Mucosa of rectum (tissue), 2 donors: ENCODE measurements around the gene ABCA7.
A peak's percentile ranks its signal among the peaks of the same experiment; 100 is the strongest.

Source experiments
- H3K27ac ChIP-seq, 2 donors: one replicate each; pipeline ENCODE4 v1.7.0; 2013; ENCODE audit warnings: inconsistent platforms in 2 of 2, low read depth in 2 of 2, low read length in 2 of 2
- H3K27me3 ChIP-seq, 2 donors: one replicate each; pipeline ENCODE4 v1.7.0; 2013; ENCODE audit warnings: low read length in 2 of 2; ENCODE audit not compliant: control insufficient read depth in 2 of 2, insufficient read depth in 2 of 2
- H3K36me3 ChIP-seq, 2 donors: one replicate each; pipeline ENCODE4 v1.7.0; 2013; ENCODE audit warnings: low read length in 2 of 2; ENCODE audit not compliant: control insufficient read depth in 2 of 2, insufficient read depth in 2 of 2
- H3K4me1 ChIP-seq, 2 donors: one replicate each; pipeline ENCODE4 v1.7.0; 2013; ENCODE audit warnings: low read length in 2 of 2, mild to moderate bottlenecking in 1 of 2; ENCODE audit not compliant: control insufficient read depth in 2 of 2, insufficient read depth in 2 of 2
- H3K4me3 ChIP-seq, 2 donors: one replicate each; pipeline ENCODE4 v1.7.0; 2013; ENCODE audit warnings: low read length in 2 of 2
- H3K9ac ChIP-seq, 2 donors: one replicate each; pipeline ENCODE4 v1.7.0; 2013; ENCODE audit warnings: low read length in 2 of 2, low read depth in 1 of 2, mild to moderate bottlenecking in 1 of 2
- H3K9me3 ChIP-seq, 2 donors: one replicate each; pipeline ENCODE4 v1.7.0; 2013; ENCODE audit warnings: low read length in 2 of 2; ENCODE audit not compliant: control insufficient read depth in 2 of 2
- donor health status: healthy.
- donor health status: Normal muscosa, but diverticular disease.

ABCA7 gene

DNA sequence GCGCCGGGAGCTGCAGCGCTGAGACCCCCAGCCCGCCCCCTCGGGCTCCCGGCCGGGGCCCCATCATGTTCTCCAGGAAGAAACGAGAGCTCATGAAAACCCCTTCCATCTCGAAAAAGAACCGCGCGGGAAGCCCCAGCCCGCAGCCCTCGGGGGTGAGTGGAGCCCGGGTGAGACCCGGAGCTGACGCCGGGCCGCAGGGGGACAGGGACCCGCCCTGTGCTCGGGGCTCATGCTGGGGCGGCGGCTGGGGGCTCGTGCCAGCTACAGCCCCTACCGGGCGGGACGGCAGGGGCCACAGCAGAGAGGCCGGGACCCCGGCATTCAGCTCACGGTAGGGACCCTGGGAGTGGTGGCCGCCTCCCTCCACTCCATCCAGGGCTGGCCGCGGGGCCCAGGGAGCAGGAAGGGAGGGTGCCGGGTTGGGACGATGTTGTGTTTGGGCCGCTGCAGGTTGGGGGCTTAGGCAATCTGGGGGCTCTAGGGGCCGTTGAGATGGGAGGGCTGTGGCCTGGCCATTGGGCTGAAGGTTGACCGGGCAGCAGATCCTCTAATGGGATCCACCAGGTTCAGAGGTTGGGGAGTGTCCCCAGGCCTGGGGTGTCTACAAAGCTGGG lies 27.5 kb downstream of the ABCA7 start:
- Histone ChIP-seq H3K9ac (peak overlapping the region; percentile 47 to 55), H3K27me3 (peaks cover 5 to 38% of the 10 kb centered on the region in 2 donors), H3K9me3 (no peaks in the 10 kb centered on the region), H3K27ac (peak overlapping the region; percentile 38 to 80), H3K4me3 (peak overlapping the region; percentile 44 to 53), H3K36me3 (no peaks in the 10 kb centered on the region), H3K4me1 (peaks cover 30 to 39% of the 10 kb centered on the region in 2 donors)

DNA sequence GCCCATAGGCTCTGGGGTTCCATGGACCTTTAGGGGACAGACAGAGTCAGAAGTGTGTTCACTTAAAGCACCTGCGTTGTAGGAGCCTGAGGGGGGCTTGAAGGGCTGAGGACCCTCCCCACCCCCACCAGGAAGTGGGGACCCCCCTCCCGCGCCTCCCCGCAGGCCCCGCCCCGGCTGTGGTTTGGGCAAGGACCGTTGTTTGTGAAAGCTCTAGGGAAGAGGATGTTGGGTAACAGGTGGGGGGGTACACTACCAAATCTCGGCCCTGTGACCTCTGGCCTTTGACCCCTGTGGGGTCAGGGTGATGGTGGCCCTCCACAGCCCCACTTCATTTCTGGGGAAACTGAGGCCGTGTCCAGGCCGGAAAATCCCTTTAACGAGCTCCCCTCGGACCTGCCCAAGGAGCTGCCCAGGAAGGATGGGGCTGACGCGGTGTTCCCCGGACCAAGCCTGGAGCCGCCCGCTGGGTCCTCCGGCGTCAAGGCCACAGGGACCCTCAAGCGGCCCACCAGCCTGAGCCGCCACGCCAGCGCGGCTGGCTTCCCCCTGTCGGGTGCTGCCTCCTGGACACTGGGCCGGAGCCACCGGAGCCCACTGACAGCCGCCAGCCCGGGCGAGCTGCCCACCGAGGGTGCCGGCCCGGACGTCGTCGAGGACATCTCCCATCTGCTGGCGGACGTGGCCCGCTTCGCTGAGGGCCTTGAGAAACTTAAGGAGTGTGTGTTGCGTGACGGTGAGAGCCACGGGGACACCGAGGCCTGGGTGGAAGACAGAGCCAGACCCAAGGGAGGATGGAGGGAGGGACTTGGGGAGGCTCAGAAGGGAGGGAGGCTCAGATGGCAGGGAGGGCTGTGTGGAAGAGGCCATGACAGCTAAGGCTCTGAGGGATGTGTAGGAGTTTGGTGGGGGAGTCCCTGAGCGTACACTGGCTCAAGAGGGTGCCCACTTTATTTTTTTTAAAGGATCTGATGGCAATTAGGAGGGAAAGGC lies 28.4 kb downstream of the ABCA7 start:
- H3K4me3 ChIP-seq: peak overlapping the region; percentile 53 to 70
- H3K4me1 ChIP-seq: peaks cover 32 to 39% of the 10 kb centered on the region in 2 donors
- peak overlapping the region; percentile 37 to 47 for H3K9ac ChIP-seq
- H3K27ac ChIP-seq: peak overlapping the region; percentile 38 to 80
- H3K27me3 ChIP-seq: peaks cover 5 to 38% of the 10 kb centered on the region in 2 donors
- no peaks in the 10 kb centered on the region for H3K36me3 ChIP-seq
- H3K9me3 ChIP-seq: no peaks in the 10 kb centered on the region

DNA sequence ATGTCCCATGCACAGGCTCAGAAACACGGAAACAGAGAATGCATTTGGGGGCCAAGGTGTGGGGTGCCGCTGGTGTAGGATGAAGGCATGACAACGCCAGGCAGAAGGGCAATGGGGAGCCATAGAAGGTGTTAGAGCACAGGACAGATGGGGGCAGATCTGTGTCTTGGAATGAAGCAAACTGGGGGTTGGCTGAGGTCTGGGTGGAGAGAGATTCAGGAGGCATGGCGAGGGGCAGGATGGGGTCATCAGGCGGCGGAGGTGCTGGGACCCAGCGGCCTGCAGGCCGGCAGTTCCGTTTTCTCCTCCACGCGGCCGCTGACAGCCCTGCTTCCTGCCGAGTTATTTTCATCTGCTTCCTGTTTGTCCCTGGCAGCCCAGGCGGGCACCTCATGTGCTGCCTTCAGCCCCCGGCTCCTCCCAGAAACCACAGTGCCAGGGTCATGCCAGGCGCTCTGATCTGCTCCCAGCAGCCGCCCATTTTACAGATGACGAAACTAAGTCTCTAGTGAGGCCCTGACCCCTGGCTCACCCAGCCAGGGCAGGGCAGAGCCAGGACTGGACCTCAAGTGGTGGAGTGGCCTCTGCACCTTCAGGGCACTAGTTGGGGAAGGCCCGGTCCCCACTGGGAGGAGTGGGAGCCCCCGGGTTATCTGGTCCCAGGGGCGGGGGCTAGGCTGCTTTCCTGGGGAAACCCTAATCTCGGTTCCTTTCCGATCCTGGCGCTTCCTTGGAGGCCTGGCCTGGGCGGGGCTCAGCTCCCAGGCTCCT lies 29.3 kb downstream of the ABCA7 start:
- Histone ChIP-seq H3K4me1 (peaks cover 30 to 41% of the 10 kb centered on the region in 2 donors), H3K27ac (peak overlapping the region; percentile 38 to 80)

DNA sequence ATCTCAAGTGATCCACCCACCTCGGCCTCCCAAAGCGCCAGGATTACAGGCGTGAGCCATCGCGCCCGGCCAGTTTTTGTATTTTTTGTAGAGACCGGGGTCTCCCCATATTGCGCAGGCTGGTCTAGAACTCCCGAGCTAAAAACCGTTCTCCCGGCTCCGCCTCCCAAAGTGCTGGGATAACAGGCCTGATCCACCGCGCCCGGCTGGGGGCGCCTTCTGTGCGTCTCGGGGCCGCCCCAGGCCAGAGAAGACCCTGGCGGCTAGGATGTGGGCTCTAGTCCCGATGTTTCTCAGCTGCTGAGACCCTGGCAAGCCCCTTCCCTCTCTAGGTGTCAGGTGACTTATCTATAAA lies 30.6 kb downstream of the ABCA7 start:
- Histone ChIP-seq H3K36me3 (no peaks in the 10 kb centered on the region), H3K4me3 (no peak overlapping the region), H3K4me1 (peaks cover 25 to 38% of the 10 kb centered on the region in 2 donors), H3K9ac (no peak overlapping the region), H3K27me3 (peaks cover 5 to 41% of the 10 kb centered on the region in 2 donors), H3K27ac (no peak overlapping the region), H3K9me3 (no peaks in the 10 kb centered on the region)

More for the DNA sequence above, 29.3 kb downstream of the ABCA7 start:
- peaks cover 5 to 41% of the 10 kb centered on the region in 2 donors for H3K27me3 ChIP-seq
- H3K36me3 ChIP-seq: no peaks in the 10 kb centered on the region
- no peaks in the 10 kb centered on the region for H3K9me3 ChIP-seq
- H3K9ac ChIP-seq: peak overlapping the region; percentile 37 to 47
- peak overlapping the region; percentile 31 to 70 for H3K4me3 ChIP-seq

DNA sequence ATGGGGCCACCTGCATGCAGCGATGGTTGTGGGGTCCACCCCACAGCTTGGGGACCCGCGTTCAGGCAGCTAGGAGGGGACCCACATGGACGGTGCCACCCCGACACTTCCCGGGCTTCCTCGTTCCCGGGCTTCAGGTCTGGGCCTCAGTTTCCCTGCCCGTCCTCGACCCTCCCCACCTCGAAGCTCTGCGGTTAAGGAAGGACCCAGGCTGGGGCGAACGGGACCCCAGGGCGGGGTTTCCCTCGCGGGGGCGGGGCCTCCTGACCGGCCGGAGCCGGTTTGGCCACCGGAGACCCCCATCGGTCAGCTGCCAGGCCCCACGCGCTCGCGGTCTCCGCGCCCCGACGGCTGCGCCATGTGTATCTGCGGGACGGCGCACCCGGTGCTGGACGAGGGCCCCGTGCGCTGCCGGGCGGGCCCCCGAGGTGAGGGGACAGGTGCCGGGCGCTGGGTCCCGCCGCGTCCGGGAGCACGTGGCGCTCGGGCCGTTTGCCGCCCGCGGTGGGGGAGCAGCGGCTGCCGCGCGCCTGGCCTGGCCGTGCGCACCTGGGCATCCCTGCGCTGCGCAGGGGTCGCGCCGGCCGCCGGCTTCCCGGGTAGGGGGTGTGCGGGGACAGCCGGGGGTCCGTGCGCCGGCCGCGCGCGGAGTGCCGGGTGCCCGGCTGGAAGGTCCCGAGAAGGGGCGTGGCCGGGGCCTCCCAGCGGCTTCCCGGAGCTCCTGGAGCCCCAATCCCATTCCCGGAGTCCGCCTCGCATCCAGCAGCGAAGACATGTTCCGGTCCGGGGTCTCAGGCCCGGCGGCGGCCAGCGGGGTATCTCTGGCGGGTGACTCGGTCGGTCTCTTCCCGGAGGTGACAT lies 31.3 kb downstream of the ABCA7 start:
- Histone ChIP-seq H3K4me1 (peaks cover 25 to 38% of the 10 kb centered on the region in 2 donors), H3K27me3 (peaks cover 5 to 41% of the 10 kb centered on the region in 2 donors), H3K9ac (no peak overlapping the region), H3K4me3 (no peak overlapping the region), H3K27ac (no peak overlapping the region), H3K9me3 (no peaks in the 10 kb centered on the region), H3K36me3 (peaks cover 0 to 3% of the 10 kb centered on the region in 2 donors)

DNA sequence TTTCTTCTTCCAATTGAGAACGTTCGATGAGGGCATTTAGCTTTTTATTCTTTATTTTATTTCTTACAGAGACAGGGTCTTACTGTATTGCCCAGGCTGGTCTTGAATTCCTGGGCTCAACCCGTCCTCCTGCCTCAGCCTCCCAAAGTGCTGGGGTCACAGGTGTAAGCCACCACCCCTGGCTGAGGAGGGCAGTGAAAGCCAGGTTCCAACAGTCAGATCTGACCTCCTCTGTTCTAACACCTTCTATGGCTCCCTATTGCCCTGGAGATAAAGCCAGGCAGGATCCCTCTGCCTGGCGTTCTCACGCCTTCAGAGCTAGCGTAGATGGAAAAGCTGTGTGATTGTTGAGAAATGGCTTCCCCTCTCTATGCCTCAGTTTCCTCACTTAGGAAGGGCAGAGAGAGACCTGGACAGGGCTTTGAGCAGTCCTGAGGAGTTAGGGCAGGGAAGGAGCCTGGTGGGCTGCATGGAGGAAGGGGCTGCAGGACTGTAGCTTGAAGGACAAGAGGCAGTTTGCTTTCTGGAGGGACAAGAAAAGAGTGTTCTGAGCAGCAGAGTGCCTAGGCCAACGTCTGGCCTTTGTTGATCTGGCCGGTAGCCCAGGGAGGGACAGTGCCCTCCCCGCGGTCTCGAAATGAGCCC lies 32.6 kb downstream of the ABCA7 start:
- H3K4me3 ChIP-seq: no peak overlapping the region
- no peak overlapping the region for H3K27ac ChIP-seq
- H3K9me3 ChIP-seq: no peaks in the 10 kb centered on the region
- H3K27me3 ChIP-seq: peaks cover 5 to 30% of the 10 kb centered on the region in 2 donors
- no peak overlapping the region for H3K9ac ChIP-seq
- peaks cover 21 to 38% of the 10 kb centered on the region in 2 donors for H3K4me1 ChIP-seq
- peaks cover 0 to 3% of the 10 kb centered on the region in 2 donors for H3K36me3 ChIP-seq

DNA sequence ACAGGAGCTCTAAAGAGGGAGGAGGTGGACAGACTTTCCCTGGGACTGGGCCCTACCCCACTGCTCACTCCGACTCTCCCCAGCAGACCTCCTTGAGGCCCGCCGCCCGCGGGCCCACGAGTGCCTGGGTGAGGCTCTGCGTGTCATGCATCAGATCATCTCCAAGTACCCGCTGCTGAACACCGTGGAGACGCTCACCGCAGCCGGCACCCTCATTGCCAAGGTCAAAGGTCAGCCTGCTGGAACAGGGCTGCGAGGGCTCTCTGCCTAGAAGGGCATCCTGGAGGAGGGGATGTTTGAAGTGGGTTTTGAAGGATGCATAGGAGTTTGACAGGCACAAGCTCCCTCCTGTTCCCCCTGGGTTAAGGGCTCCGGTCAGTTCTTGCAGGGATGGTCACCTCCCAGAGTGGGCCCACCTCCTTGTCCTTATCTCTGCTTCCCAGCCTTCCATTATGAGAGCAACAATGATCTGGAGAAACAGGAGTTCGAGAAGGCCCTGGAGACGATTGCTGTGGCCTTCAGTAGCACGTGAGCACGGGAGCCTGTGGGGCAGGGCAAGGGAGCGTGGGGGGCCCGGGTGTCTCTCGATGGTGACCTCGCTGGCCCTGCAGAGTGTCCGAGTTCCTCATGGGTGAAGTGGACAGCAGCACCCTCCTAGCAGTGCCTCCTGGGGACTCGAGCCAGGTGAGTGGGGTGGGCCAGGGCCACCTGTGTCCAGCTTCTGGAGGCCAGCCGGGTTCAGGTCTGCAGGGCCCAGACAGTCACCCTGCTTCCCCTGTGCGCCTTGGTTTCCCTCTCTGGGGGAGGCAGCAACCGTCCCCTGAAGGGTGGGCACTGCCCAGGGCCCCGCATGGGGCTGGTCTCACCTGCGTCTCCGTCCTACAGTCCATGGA lies 33.4 kb downstream of the ABCA7 start:
- H3K27me3 ChIP-seq: peaks cover 3 to 29% of the 10 kb centered on the region in 2 donors
- H3K4me3 ChIP-seq: no peak overlapping the region
- peaks cover 25 to 41% of the 10 kb centered on the region in 2 donors for H3K4me1 ChIP-seq

DNA sequence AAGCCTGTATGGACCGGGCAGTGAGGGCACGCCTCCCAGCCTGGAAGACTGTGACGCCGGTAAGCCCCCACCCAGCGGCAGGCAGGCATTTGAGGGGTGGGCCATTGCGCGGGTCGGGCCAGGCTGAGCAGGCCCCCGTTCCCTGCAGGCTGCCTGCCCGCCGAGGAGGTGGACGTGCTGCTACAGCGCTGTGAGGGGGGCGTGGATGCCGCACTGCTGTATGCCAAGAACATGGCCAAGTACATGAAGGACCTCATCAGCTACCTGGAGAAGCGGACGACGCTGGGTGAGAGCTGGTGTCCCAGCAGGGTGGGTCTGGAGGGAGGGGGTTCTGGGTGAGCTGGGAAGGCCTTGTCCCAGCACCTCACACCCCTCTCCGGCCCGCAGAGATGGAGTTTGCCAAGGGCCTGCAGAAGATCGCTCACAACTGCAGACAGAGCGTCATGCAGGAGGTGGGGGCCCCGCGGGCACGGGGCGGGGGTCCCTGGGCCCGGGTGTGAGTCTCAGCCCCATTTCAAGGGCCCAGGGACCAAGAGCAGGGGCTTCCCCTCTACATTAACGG lies 34.1 kb downstream of the ABCA7 start:
- H3K27me3 ChIP-seq: peaks cover under 1 to 24% of the 10 kb centered on the region in 2 donors
- H3K36me3 ChIP-seq: peaks cover 0 to 3% of the 10 kb centered on the region in 2 donors
- no peaks in the 10 kb centered on the region for H3K9me3 ChIP-seq
- no peak overlapping the region for H3K4me3 ChIP-seq
- peaks cover 22 to 35% of the 10 kb centered on the region in 2 donors for H3K4me1 ChIP-seq
- H3K27ac ChIP-seq: peak overlapping the region in 1 of 2 donors; percentile 32
- peak overlapping the region in 1 of 2 donors; percentile 26 for H3K9ac ChIP-seq

More for the DNA sequence above, 33.4 kb downstream of the ABCA7 start:
- Histone ChIP-seq H3K9ac (no peak overlapping the region), H3K36me3 (peaks cover 0 to 3% of the 10 kb centered on the region in 2 donors), H3K9me3 (no peaks in the 10 kb centered on the region), H3K27ac (no peak overlapping the region)
